SK-N-SH treated with all-trans-retinoic acid at 6 μM for 48 hours (cell line): Measurements from ENCODE around the gene HOXA7.
A peak's percentile ranks its signal among the peaks of the same experiment; 100 is the strongest.

ENCODE experiments used
- ATAC-seq: fragments of 200-7000 bp; cut with Tn5 transposase; 3 replicates; pipeline ENCODE4 v1.9.1; 2020; ENCODE audit warnings: mild to moderate bottlenecking, moderate library complexity
- ARNTL ChIP-seq: fragments of 450-650 bp; formaldehyde crosslinking; IDR thresholded peaks from 2 replicates; pipeline ENCODE4 v1.5.0; 2020; ENCODE audit warnings: low read depth, mild to moderate bottlenecking, moderate library complexity, borderline replicate concordance
- BACH2 ChIP-seq: fragments of 250-450 bp; sonication (Bioruptor Pico); IDR thresholded peaks from 2 replicates; pipeline ENCODE4 v1.9.0; 2021; ENCODE audit warnings: mild to moderate bottlenecking, borderline replicate concordance
- ESRRG ChIP-seq: fragments of 250-450 bp; sonication (Bioruptor Pico); IDR thresholded peaks from 2 replicates; pipeline ENCODE4 v1.6.1; 2021; ENCODE audit warnings: mild to moderate bottlenecking
- GLIS3 ChIP-seq: fragments of 250-450 bp; sonication (Bioruptor Pico); IDR thresholded peaks from 2 replicates; pipeline ENCODE4 v1.5.0; 2020; ENCODE audit warnings: mild to moderate bottlenecking, moderate library complexity
- ISL1 ChIP-seq: fragments of 250-450 bp; sonication (Bioruptor Pico); IDR thresholded peaks from 2 replicates; pipeline ENCODE4 v2.1.2; 2022; ENCODE audit warnings: mild to moderate bottlenecking, moderate library complexity
- OSR1 ChIP-seq: fragments of 250-450 bp; sonication (Bioruptor Pico); IDR thresholded peaks from 2 replicates; pipeline ENCODE4 v1.8.0; 2022; ENCODE audit warnings: moderate library complexity, mild to moderate bottlenecking, inconsistent platforms
- RARB ChIP-seq: fragments of 250-450 bp; sonication (Bioruptor Pico); IDR thresholded peaks from 2 replicates; pipeline ENCODE4 v1.8.0; 2021; ENCODE audit warnings: mild to moderate bottlenecking, moderate library complexity
- SNAI2 ChIP-seq: fragments of 250-450 bp; sonication (Bioruptor Pico); IDR thresholded peaks from 2 replicates; pipeline ENCODE4 v1.5.0; 2020; ENCODE audit warnings: mild to moderate bottlenecking, moderate library complexity
- TOX ChIP-seq: fragments of 250-450 bp; sonication (Bioruptor Pico); IDR thresholded peaks from 2 replicates; pipeline ENCODE4 v1.8.0; 2021; ENCODE audit warnings: mild to moderate bottlenecking, moderate library complexity, borderline replicate concordance
- ZC3H10 ChIP-seq: fragments of 250-450 bp; sonication (Bioruptor Pico); IDR thresholded peaks from 2 replicates; pipeline ENCODE4 v1.5.1; 2021; ENCODE audit warnings: mild to moderate bottlenecking, moderate library complexity
- ZFP3 ChIP-seq: fragments of 250-450 bp; sonication (Bioruptor Pico); IDR thresholded peaks from 2 replicates; pipeline ENCODE4 v1.5.0; 2020; ENCODE audit warnings: mild to moderate bottlenecking, moderate library complexity
- ZFP30 ChIP-seq: fragments of 450-650 bp; formaldehyde crosslinking; IDR thresholded peaks from 2 replicates; pipeline ENCODE4 v1.5.0; 2022; ENCODE audit warnings: mild to moderate bottlenecking, moderate library complexity
- ZNF565 ChIP-seq: fragments of 450-650 bp; formaldehyde crosslinking; conservative IDR thresholded peaks from 2 replicates; pipeline ENCODE4 v1.5.0; 2020; ENCODE audit warnings: low read depth, mild to moderate bottlenecking, moderate library complexity
- ZNF70 ChIP-seq: fragments of 450-650 bp; formaldehyde crosslinking; IDR thresholded peaks from 2 replicates; pipeline ENCODE4 v1.5.0; 2020; ENCODE audit warnings: mild to moderate bottlenecking, moderate library complexity
- ZNF8 ChIP-seq: fragments of 450-650 bp; formaldehyde crosslinking; IDR thresholded peaks from 2 replicates; pipeline ENCODE4 v1.5.0; 2020; ENCODE audit warnings: mild to moderate bottlenecking, moderate library complexity
- TF ChIP-seq, protein P1 (sequence below): fragments of 250-450 bp; sonication (Bioruptor Pico); IDR thresholded peaks from 2 replicates; pipeline ENCODE4 v1.5.1; 2020; ENCODE audit warnings: low read depth, mild to moderate bottlenecking, moderate library complexity
- TF ChIP-seq, protein P2 (sequence below): fragments of 250-450 bp; sonication (Bioruptor Pico); IDR thresholded peaks from 2 replicates; pipeline ENCODE4 v1.8.0; 2021; ENCODE audit warnings: low read depth, mild to moderate bottlenecking, moderate library complexity, borderline replicate concordance
- TF ChIP-seq, protein P3 (sequence below): fragments of 250-450 bp; sonication (Bioruptor Pico); IDR thresholded peaks from 2 replicates; pipeline ENCODE4 v1.5.0; 2020; ENCODE audit warnings: mild to moderate bottlenecking, moderate library complexity
- TF ChIP-seq, protein P4 (sequence below): fragments of 250-450 bp; sonication (Bioruptor Pico); IDR thresholded peaks from 2 replicates; pipeline ENCODE4 v1.5.1; 2021; ENCODE audit warnings: mild to moderate bottlenecking, moderate library complexity
- TF ChIP-seq, protein P5 (sequence below): fragments of 250-450 bp; sonication (Bioruptor Pico); IDR thresholded peaks from 2 replicates; pipeline ENCODE4 v1.8.0; 2020; ENCODE audit warnings: mild to moderate bottlenecking, moderate library complexity, borderline replicate concordance

Gene HOXA7

DNA sequence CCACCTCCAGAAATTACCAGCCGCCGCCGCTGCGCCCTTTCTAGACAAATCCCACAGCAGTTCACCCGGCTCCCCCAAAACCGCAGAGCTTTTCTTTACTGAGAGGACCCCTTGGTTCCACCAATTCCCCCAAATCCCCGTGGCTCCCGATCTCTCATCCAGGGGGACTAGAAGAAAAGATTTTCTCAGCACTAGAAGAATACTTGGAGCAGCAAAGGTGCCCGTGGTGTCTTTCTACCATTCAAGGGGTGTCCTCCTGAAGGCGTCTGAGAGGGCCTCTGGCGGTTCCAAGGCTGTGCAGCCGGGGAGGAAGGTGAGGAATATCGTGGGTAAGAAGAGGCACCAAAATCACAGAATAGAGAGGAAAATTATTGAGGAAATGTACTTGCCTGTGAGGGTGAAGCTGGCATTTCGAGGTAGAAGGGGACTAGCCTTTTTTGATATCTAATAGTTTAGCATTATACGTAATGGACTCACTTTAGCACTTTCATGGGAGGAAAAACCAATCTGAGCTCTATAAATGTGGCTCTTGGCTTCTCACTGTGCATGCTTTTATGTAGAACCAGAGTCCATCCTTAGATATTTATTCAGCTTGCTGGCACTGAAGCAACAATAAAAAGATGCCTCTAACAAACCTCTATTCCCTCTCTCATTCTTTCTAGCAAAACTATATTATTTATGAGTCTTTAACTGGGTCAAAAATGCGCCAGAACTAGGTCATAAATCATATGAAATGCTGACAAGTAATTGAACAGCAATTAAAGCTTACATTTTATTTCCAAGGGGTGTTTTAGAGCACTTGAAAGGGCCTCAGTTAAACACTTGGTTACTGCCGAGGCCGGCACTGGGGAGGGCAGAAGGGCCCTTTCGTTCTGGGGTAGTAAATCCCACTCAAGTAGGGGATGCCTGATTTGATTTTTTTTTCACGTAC is 40.2 kb downstream of the HOXA7 start:
- no peak for ATAC-seq
- TF ChIP-seq ZNF565 (no peak), ZFP30 (CRISPR knock-in tag) (no peak), BACH2 (CRISPR knock-in tag) (no peak)
- TF ChIP-seq, protein P1, sequence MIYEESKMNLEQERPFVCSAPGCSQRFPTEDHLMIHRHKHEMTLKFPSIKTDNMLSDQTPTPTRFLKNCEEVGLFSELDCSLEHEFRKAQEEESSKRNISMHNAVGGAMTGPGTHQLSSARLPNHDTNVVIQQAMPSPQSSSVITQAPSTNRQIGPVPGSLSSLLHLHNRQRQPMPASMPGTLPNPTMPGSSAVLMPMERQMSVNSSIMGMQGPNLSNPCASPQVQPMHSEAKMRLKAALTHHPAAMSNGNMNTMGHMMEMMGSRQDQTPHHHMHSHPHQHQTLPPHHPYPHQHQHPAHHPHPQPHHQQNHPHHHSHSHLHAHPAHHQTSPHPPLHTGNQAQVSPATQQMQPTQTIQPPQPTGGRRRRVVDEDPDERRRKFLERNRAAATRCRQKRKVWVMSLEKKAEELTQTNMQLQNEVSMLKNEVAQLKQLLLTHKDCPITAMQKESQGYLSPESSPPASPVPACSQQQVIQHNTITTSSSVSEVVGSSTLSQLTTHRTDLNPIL = no peak

DNA sequence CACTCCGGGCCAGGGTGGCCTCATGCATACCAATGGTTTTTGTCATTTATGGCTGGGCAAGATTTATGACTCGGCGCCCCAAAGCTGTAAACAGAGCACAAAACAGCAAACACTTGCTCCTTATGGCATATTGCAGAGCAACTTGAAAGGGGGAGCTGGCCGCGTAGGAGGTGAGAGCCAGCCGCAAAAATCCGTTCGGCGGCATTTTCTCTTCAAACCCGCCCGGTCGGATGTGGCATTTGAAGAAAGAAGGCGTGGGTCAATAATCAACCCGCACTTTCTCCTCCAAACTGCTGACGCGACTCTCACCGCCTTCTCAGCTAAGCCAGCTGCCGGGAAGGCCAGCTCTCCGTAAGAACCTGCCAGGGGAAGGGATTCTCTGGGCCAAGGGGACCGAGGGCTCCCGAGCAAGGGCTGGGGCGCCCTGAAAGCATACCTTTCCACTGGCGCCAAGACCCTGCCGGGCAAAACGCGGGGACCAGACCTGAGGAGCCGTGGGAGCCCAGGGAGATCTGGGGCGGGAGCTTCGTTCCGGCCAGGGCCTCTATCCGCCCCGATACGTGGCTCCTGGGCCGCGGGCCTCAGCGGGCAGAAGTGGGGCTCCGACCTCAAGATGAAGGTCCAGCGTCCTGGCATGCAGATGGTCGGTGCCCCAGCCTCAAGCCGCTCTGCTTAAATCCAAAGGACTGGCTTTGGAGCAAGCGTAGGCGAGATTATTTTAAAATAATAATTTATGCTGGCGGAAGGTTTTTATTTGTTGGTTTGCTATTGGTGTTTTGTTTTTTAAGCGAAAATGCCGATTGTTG is 41.1 kb downstream of the HOXA7 start:
- TF ChIP-seq, protein P2, sequence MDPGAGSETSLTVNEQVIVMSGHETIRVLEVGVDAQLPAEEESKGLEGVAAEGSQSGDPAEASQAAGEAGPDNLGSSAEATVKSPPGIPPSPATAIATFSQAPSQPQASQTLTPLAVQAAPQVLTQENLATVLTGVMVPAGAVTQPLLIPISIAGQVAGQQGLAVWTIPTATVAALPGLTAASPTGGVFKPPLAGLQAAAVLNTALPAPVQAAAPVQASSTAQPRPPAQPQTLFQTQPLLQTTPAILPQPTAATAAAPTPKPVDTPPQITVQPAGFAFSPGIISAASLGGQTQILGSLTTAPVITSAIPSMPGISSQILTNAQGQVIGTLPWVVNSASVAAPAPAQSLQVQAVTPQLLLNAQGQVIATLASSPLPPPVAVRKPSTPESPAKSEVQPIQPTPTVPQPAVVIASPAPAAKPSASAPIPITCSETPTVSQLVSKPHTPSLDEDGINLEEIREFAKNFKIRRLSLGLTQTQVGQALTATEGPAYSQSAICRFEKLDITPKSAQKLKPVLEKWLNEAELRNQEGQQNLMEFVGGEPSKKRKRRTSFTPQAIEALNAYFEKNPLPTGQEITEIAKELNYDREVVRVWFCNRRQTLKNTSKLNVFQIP (CRISPR knock-in tag) = no peak
- no peak for TF ChIP-seq GLIS3 (CRISPR knock-in tag)
- no peak for TF ChIP-seq ZNF8 (CRISPR knock-in tag)
- no peak for TF ChIP-seq SNAI2 (CRISPR knock-in tag)
- TF ChIP-seq, protein P3, sequence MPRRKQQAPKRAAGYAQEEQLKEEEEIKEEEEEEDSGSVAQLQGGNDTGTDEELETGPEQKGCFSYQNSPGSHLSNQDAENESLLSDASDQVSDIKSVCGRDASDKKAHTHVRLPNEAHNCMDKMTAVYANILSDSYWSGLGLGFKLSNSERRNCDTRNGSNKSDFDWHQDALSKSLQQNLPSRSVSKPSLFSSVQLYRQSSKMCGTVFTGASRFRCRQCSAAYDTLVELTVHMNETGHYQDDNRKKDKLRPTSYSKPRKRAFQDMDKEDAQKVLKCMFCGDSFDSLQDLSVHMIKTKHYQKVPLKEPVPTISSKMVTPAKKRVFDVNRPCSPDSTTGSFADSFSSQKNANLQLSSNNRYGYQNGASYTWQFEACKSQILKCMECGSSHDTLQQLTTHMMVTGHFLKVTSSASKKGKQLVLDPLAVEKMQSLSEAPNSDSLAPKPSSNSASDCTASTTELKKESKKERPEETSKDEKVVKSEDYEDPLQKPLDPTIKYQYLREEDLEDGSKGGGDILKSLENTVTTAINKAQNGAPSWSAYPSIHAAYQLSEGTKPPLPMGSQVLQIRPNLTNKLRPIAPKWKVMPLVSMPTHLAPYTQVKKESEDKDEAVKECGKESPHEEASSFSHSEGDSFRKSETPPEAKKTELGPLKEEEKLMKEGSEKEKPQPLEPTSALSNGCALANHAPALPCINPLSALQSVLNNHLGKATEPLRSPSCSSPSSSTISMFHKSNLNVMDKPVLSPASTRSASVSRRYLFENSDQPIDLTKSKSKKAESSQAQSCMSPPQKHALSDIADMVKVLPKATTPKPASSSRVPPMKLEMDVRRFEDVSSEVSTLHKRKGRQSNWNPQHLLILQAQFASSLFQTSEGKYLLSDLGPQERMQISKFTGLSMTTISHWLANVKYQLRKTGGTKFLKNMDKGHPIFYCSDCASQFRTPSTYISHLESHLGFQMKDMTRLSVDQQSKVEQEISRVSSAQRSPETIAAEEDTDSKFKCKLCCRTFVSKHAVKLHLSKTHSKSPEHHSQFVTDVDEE (CRISPR knock-in tag) = no peak
- no peak for TF ChIP-seq ARNTL (CRISPR knock-in tag)
- no peak for TF ChIP-seq ZFP30 (CRISPR knock-in tag)
- no peak for TF ChIP-seq BACH2 (CRISPR knock-in tag)
- TF ChIP-seq OSR1 (CRISPR knock-in tag) = no peak
- TF ChIP-seq RARB (CRISPR knock-in tag) = no peak
- TF ChIP-seq ESRRG = no peak
- TF ChIP-seq, protein P4, sequence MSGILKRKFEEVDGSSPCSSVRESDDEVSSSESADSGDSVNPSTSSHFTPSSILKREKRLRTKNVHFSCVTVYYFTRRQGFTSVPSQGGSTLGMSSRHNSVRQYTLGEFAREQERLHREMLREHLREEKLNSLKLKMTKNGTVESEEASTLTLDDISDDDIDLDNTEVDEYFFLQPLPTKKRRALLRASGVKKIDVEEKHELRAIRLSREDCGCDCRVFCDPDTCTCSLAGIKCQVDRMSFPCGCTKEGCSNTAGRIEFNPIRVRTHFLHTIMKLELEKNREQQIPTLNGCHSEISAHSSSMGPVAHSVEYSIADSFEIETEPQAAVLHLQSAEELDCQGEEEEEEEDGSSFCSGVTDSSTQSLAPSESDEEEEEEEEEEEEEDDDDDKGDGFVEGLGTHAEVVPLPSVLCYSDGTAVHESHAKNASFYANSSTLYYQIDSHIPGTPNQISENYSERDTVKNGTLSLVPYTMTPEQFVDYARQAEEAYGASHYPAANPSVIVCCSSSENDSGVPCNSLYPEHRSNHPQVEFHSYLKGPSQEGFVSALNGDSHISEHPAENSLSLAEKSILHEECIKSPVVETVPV (CRISPR knock-in tag) = no peak
- TF ChIP-seq, all 23 proteins: peak for 0
- ATAC-seq = peak; percentile 23; the same call in 2 of the 3 replicates

DNA sequence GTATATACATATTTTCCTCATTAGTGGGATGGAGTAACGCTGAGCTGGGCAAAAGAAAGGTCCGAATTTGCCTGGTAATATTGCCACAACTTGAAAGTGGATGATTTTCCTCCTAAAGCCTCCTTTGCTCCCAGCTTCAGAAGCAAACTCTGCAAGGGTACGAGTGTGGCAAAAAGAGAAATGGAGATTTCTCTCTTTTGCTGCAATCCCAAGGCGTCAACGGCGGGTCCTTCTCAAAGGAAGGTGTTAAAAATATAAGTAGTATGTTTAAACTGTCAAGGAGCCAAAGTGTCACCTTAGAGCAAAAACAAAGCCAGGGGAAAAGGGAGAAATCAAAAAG is 41.6 kb downstream of the HOXA7 start:
- no peak for ATAC-seq
- TF ChIP-seq ZNF8 (CRISPR knock-in tag) (no peak), ZNF70 (CRISPR knock-in tag) (no peak), ISL1 (CRISPR knock-in tag) (no peak), ZFP30 (CRISPR knock-in tag) (no peak), ZFP3 (CRISPR knock-in tag) (no peak), ARNTL (CRISPR knock-in tag) (no peak), ZC3H10 (CRISPR knock-in tag) (no peak), ESRRG (no peak), SNAI2 (CRISPR knock-in tag) (no peak), TOX (no peak), ZNF565 (no peak), OSR1 (CRISPR knock-in tag) (no peak)
- TF ChIP-seq, protein P5, sequence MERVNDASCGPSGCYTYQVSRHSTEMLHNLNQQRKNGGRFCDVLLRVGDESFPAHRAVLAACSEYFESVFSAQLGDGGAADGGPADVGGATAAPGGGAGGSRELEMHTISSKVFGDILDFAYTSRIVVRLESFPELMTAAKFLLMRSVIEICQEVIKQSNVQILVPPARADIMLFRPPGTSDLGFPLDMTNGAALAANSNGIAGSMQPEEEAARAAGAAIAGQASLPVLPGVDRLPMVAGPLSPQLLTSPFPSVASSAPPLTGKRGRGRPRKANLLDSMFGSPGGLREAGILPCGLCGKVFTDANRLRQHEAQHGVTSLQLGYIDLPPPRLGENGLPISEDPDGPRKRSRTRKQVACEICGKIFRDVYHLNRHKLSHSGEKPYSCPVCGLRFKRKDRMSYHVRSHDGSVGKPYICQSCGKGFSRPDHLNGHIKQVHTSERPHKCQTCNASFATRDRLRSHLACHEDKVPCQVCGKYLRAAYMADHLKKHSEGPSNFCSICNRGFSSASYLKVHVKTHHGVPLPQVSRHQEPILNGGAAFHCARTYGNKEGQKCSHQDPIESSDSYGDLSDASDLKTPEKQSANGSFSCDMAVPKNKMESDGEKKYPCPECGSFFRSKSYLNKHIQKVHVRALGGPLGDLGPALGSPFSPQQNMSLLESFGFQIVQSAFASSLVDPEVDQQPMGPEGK (CRISPR knock-in tag) = no peak
- TF ChIP-seq, protein P3 (CRISPR knock-in tag) = no peak
- TF ChIP-seq, protein P2 (CRISPR knock-in tag) = no peak
